ENCODE results near the gene NECAP2.

GRCh38 chr1:16406868-16407267 lies 33.7 kb upstream of the NECAP2 start:
- TF ChIP-seq CTCF (IDR thresholded peaks at IDR 0.05; ENCODE audit: poor library complexity) (no peak), EZH2phosphoT487 (IDR thresholded peaks at IDR 0.05; ENCODE audit: low read depth, severe bottlenecking, unreplicated experiment) (no peak), EZH2 (IDR thresholded peaks at IDR 0.05; ENCODE audit: borderline replicate concordance) (no peak)

Data from hepatocyte (in vitro differentiated cells).